ENCODE measurements around the gene UNC45A. TPM values are rescaled to one million over a fixed set of nuclear protein-coding genes. Genes with fewer than 3 reads are reported as not detected.

Gene UNC45A
- total and polyA plus RNA-seq, 2 of the 13 experiments (the other 11 are each of a cell fraction or from before 2014, with no cell fraction given) = 33.8 to 39.7 TPM

DNA sequence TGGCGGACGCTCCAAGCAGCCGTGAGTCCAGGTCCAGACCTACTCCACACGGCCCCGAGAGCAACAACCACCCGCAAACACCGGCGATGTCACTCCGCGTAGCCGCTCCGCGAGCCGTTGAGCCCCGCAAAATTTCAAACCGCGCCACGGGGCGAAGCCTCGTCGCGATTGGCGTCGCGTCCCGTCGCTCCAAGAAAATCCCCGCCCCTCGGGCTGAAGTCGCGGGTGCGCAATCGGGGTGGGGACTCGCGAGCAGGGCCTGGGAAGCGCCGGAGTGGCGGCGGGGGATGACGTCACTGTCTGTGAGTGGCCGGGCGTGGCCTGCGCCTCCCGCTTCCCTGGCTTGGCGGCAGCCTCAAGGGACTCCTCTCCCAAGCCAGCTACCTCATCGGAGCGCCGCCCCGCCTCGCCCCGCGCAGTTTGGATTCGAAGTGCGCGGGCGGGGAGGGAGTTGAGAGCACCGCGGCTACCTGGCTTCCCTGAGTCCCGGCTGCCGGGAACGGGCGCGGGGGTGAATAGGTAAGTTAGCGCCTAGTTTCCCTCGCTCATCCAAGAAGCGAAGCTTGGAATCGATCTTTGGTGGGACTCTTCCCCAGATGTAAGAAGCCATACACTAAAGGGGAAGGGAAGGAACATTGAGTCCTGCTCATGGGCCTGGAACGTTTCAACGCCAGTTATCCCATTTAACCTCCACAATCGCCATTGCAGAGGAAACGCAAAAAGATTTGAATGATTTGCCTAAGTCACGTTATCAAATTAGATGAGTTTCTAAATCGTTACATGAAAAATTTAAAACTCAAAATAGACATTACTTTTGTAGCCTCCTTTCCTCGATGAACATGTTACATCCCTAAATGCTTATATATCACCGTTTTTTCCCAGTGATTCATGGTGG lies 59.6 kb downstream of the UNC45A start, which contains the start of gene PRC1 (continued):
- TF ChIP-seq SOX6 (IDR thresholded peaks at IDR 0.05) (no peak), SOX6 (CRISPR knock-in tag; IDR thresholded peaks at IDR 0.05) (peak; percentile 83), ZC3H13 (CRISPR knock-in tag; IDR thresholded peaks at IDR 0.05) (no peak; the same call in 1 of the 2 replicates), ATF7-NPFF (CRISPR knock-in tag; IDR thresholded peaks at IDR 0.05; ENCODE audit: low read depth) (peak; percentile 76; the same call in 1 of the 2 replicates), CREB1 (IDR thresholded peaks at IDR 0.05) (peak; percentile 100), CREB1 (CRISPR knock-in tag; IDR thresholded peaks at IDR 0.05) (peak; percentile 97), ZNF343 (CRISPR knock-in tag; IDR thresholded peaks at IDR 0.05) (peak; percentile 94; the same call in 1 of the 2 replicates), MED1 (CRISPR knock-in tag; IDR thresholded peaks at IDR 0.05) (peak; percentile 64; the same call in 1 of the 2 replicates), REST (IDR thresholded peaks at IDR 0.05; ENCODE audit: borderline replicate concordance in 1 of 2, low read depth in 1 of 2, low read length in 2 of 2) (peak in 1 of 2 experiments; percentile 37; a peak in 1 of 4 replicates), HNF4G (IDR thresholded peaks at IDR 0.05; ENCODE audit: borderline replicate concordance, low read depth, low read length) (no peak), HNF4G (CRISPR knock-in tag; IDR thresholded peaks at IDR 0.05; ENCODE audit: borderline replicate concordance, low read depth) (no peak), HMGA1 (CRISPR knock-in tag; conservative IDR thresholded peaks at IDR 0.05) (no peak), KLF12 (CRISPR knock-in tag; IDR thresholded peaks at IDR 0.05; ENCODE audit: borderline replicate concordance) (no peak; the same call in 1 of the 2 replicates), ZNF431 (CRISPR knock-in tag; IDR thresholded peaks at IDR 0.05; ENCODE audit: borderline replicate concordance, low read depth) (peak; percentile 84; the same call in 1 of the 2 replicates), MXI1 (IDR thresholded peaks at IDR 0.05; ENCODE audit: borderline replicate concordance, low read depth, low read length) (peak; percentile 85; the same call in 2 of the 3 replicates), ZNF83 (CRISPR knock-in tag; IDR thresholded peaks at IDR 0.05; ENCODE audit: borderline replicate concordance) (0 out of 2 replicates have a peak, but pooled peaks have one; percentile 55), ZNF263 (CRISPR knock-in tag; IDR thresholded peaks at IDR 0.05) (peak; percentile 76)
- TF ChIP-seq, protein P1, sequence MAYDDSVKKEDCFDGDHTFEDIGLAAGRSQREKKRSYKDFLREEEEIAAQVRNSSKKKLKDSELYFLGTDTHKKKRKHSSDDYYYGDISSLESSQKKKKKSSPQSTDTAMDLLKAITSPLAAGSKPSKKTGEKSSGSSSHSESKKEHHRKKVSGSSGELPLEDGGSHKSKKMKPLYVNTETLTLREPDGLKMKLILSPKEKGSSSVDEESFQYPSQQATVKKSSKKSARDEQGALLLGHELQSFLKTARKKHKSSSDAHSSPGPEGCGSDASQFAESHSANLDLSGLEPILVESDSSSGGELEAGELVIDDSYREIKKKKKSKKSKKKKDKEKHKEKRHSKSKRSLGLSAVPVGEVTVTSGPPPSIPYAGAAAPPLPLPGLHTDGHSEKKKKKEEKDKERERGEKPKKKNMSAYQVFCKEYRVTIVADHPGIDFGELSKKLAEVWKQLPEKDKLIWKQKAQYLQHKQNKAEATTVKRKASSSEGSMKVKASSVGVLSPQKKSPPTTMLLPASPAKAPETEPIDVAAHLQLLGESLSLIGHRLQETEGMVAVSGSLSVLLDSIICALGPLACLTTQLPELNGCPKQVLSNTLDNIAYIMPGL (CRISPR knock-in tag; IDR thresholded peaks at IDR 0.05; ENCODE audit: borderline replicate concordance in 1 of 2, low read depth in 1 of 2) = peak; percentile 83 to 85
- TF ChIP-seq, protein P2, sequence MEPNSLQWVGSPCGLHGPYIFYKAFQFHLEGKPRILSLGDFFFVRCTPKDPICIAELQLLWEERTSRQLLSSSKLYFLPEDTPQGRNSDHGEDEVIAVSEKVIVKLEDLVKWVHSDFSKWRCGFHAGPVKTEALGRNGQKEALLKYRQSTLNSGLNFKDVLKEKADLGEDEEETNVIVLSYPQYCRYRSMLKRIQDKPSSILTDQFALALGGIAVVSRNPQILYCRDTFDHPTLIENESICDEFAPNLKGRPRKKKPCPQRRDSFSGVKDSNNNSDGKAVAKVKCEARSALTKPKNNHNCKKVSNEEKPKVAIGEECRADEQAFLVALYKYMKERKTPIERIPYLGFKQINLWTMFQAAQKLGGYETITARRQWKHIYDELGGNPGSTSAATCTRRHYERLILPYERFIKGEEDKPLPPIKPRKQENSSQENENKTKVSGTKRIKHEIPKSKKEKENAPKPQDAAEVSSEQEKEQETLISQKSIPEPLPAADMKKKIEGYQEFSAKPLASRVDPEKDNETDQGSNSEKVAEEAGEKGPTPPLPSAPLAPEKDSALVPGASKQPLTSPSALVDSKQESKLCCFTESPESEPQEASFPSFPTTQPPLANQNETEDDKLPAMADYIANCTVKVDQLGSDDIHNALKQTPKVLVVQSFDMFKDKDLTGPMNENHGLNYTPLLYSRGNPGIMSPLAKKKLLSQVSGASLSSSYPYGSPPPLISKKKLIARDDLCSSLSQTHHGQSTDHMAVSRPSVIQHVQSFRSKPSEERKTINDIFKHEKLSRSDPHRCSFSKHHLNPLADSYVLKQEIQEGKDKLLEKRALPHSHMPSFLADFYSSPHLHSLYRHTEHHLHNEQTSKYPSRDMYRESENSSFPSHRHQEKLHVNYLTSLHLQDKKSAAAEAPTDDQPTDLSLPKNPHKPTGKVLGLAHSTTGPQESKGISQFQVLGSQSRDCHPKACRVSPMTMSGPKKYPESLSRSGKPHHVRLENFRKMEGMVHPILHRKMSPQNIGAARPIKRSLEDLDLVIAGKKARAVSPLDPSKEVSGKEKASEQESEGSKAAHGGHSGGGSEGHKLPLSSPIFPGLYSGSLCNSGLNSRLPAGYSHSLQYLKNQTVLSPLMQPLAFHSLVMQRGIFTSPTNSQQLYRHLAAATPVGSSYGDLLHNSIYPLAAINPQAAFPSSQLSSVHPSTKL (CRISPR knock-in tag; IDR thresholded peaks at IDR 0.05) = 0 out of 2 replicates have a peak, but pooled peaks have one; percentile 51

Measured in HepG2 (cell line).